ENCODE data around the gene PCDH15. TPM values are rescaled to one million over a fixed set of nuclear protein-coding genes. Genes with fewer than 3 reads are reported as not detected.

Gene PCDH15
- total RNA-seq, 2 donors from 2014 or later: 0.19 to 0.51 TPM

- no peaks in the 10 kb centered on the region for H3K4me1 ChIP-seq
- no peak for DNase-seq (ENCODE audit: low spot score)
- no peak overlapping the region for H3K4me3 ChIP-seq
- no peaks in the 10 kb centered on the region for H3K27me3 ChIP-seq
- H3K9me3 ChIP-seq: no peaks in the 10 kb centered on the region
- TF ChIP-seq CTCF (IDR thresholded peaks at IDR 0.05): no peak
- H3K36me3 ChIP-seq: no peaks in the 10 kb centered on the region
- H3K27ac ChIP-seq: no peak overlapping the region
Observed at GRCh38 chr10:54796881-54797280, 4.2 kb downstream of the PCDH15 start.

GRCh38 chr10:54776622-54777021 lies 24.4 kb downstream of the PCDH15 start:
- no peak for DNase-seq (ENCODE audit: low spot score)
- no peak for TF ChIP-seq CTCF (IDR thresholded peaks at IDR 0.05)
- Histone ChIP-seq H3K9me3 (no peaks in the 10 kb centered on the region), H3K4me3 (no peak overlapping the region), H3K36me3 (no peaks in the 10 kb centered on the region), H3K27me3 (no peaks in the 10 kb centered on the region), H3K4me1 (no peaks in the 10 kb centered on the region), H3K27ac (no peak overlapping the region)

GRCh38 chr10:54772468-54773122 lies 28.4 kb downstream of the PCDH15 start:
- Histone ChIP-seq H3K27me3 (no peaks in the 10 kb centered on the region), H3K9me3 (no peaks in the 10 kb centered on the region), H3K27ac (no peak overlapping the region), H3K4me3 (no peak overlapping the region), H3K4me1 (no peaks in the 10 kb centered on the region), H3K36me3 (no peaks in the 10 kb centered on the region)
- no peak for TF ChIP-seq CTCF (IDR thresholded peaks at IDR 0.05)
- DNase-seq (ENCODE audit: low spot score): no peak

GRCh38 chr10:54769051-54769450 lies 32.0 kb downstream of the PCDH15 start:
- Histone ChIP-seq H3K4me1 (no peaks in the 10 kb centered on the region), H3K27ac (no peak overlapping the region), H3K4me3 (no peak overlapping the region), H3K9me3 (no peaks in the 10 kb centered on the region), H3K36me3 (no peaks in the 10 kb centered on the region), H3K27me3 (no peaks in the 10 kb centered on the region)
- no peak for TF ChIP-seq CTCF (IDR thresholded peaks at IDR 0.05)
- DNase-seq (ENCODE audit: low spot score): no peak

GRCh38 chr10:54758791-54759190 lies 42.2 kb downstream of the PCDH15 start:
- H3K9me3 ChIP-seq: no peaks in the 10 kb centered on the region
- no peaks in the 10 kb centered on the region for H3K27me3 ChIP-seq
- no peak overlapping the region for H3K4me3 ChIP-seq
- TF ChIP-seq CTCF (IDR thresholded peaks at IDR 0.05): no peak
- no peak for DNase-seq (ENCODE audit: low spot score)
- H3K36me3 ChIP-seq: no peaks in the 10 kb centered on the region
- no peak overlapping the region for H3K27ac ChIP-seq
- H3K4me1 ChIP-seq: no peaks in the 10 kb centered on the region

GRCh38 chr10:54749623-54750022 lies 51.4 kb downstream of the PCDH15 start:
- Histone ChIP-seq H3K27me3 (no peaks in the 10 kb centered on the region), H3K4me1 (no peaks in the 10 kb centered on the region), H3K9me3 (no peaks in the 10 kb centered on the region), H3K4me3 (no peak overlapping the region), H3K36me3 (no peaks in the 10 kb centered on the region), H3K27ac (no peak overlapping the region)
- no peak for DNase-seq (ENCODE audit: low spot score)
- TF ChIP-seq CTCF (IDR thresholded peaks at IDR 0.05): no peak
